Esophagus squamous epithelium (tissue), 5 donors: Measurements from ENCODE around the gene GMIP. TPM values are rescaled to one million over a fixed set of nuclear protein-coding genes. Genes with fewer than 3 reads are reported as not detected.
A peak's percentile ranks its signal among the peaks of the same experiment; 100 is the strongest.

ENCODE experiments used
- DNase-seq: peaks from one replicate; lab custom pipeline; 2025; lab: John Stamatoyannopoulos, UW
- H3K27ac ChIP-seq, 4 donors: fragments of 200-600 bp; sonication (generic); one replicate each; pipeline ENCODE4 v1.5.1; 2016 to 2019; ENCODE audit warnings: mild to moderate bottlenecking in 1 of 4
- H3K27me3 ChIP-seq, 4 donors: fragments of 200-600 bp; sonication (generic); 1 replicate in 3 of 4; 2 replicates in 1 of 4; pipeline versions ENCODE4 v1.5.1 to v1.6.0; 2017 to 2021; ENCODE audit warnings: antibody characterized with exemption in 1 of 4
- H3K36me3 ChIP-seq, 3 donors: fragments of 200-600 bp; sonication (generic); one replicate each; pipeline ENCODE4 v1.5.1; 2016 to 2019
- H3K4me1 ChIP-seq, 3 donors: fragments of 200-600 bp; sonication (generic); one replicate each; pipeline ENCODE4 v1.5.1; 2017 to 2019
- H3K4me3 ChIP-seq, 4 donors: fragments of 200-600 bp; sonication (generic); 1 replicate in 3 of 4; 2 replicates in 1 of 4; pipeline ENCODE4 v1.5.1; 2016 to 2019; ENCODE audit warnings: mild to moderate bottlenecking in 2 of 4, moderate library complexity in 1 of 4
- H3K9me3 ChIP-seq, 3 donors: fragments of 200-600 bp; sonication (generic); one replicate each; pipeline ENCODE4 v1.5.1; 2016 to 2019
- POLR2A ChIP-seq, 4 donors: fragments of 450-650 bp; IDR thresholded peaks; one replicate each; pipeline ENCODE4 v1.6.1; 2017; ENCODE audit warnings: antibody characterized with exemption in 4 of 4, mild to moderate bottlenecking in 4 of 4, moderate library complexity in 3 of 4
- WGBS, 2 donors: methylation state at CpG; one replicate each; pipeline ENCODE4 v1.1.5; 2018; 5-methylcytosine and 5-hydroxymethylcytosine counted together
- intact Hi-C: fragments of 100-400 bp; cut with DNase I; formaldehyde crosslinking; loops from one replicate; pipeline ENCODE4 v1.15.0; 2022
- total RNA-seq, 4 donors: library from RNA; depleted of rRNA; stranded (reverse); fragments of >200 nt; gene quantifications; one replicate each; pipeline ENCODE4 v1.1.0, GENCODE V29; 2016
- TF ChIP-seq, protein P1 (sequence below), 6 experiments: fragments of 450-650 bp in 4 of 6; fragments of 200-600 bp in 2 of 6; sonication (generic) in 2 of 6; IDR thresholded peaks; one replicate each; pipeline ENCODE4 v1.5.1; 2016 to 2019; ENCODE audit warnings: antibody characterized with exemption in 6 of 6, mild to moderate bottlenecking in 4 of 6, moderate library complexity in 4 of 6
- donor health status: DM: yes; HTN: yes; CAD: no.

The GMIP gene
- total RNA-seq, 4 donors from 2014 or later, result 7.0 to 22.8 (median 10.0) TPM

GRCh38 chr19:19642506-19643157 is 825 bp downstream of the GMIP start:
- intact Hi-C loops, result loop anchor here (5.0 kb wide), 1 partner anchor 110 kb away; no protein-coding TSS in a partner anchor
- Histone ChIP-seq H3K27me3 (no peaks in the 10 kb centered on the region), H3K36me3 (peaks cover 27 to 67% (median 27%) of the 10 kb centered on the region in 3 donors), H3K4me3 (peak overlapping the region; percentile 69 to 80 (median 74)), H3K27ac (peak overlapping the region; percentile 74 to 87 (median 82)), H3K9me3 (no peaks in the 10 kb centered on the region), H3K4me1 (peaks cover 5 to 24% (median 8%) of the 10 kb centered on the region in 3 donors)
- 16 to 47% methylated on average over 9 to 13 of the region's 16 CpGs for WGBS, 2 donors
- TF ChIP-seq, protein P1, sequence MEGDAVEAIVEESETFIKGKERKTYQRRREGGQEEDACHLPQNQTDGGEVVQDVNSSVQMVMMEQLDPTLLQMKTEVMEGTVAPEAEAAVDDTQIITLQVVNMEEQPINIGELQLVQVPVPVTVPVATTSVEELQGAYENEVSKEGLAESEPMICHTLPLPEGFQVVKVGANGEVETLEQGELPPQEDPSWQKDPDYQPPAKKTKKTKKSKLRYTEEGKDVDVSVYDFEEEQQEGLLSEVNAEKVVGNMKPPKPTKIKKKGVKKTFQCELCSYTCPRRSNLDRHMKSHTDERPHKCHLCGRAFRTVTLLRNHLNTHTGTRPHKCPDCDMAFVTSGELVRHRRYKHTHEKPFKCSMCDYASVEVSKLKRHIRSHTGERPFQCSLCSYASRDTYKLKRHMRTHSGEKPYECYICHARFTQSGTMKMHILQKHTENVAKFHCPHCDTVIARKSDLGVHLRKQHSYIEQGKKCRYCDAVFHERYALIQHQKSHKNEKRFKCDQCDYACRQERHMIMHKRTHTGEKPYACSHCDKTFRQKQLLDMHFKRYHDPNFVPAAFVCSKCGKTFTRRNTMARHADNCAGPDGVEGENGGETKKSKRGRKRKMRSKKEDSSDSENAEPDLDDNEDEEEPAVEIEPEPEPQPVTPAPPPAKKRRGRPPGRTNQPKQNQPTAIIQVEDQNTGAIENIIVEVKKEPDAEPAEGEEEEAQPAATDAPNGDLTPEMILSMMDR (IDR thresholded peaks at IDR 0.05), result no peak
- TF ChIP-seq POLR2A (IDR thresholded peaks at IDR 0.05), result no peak
- DNase-seq, result no peak

DNA sequence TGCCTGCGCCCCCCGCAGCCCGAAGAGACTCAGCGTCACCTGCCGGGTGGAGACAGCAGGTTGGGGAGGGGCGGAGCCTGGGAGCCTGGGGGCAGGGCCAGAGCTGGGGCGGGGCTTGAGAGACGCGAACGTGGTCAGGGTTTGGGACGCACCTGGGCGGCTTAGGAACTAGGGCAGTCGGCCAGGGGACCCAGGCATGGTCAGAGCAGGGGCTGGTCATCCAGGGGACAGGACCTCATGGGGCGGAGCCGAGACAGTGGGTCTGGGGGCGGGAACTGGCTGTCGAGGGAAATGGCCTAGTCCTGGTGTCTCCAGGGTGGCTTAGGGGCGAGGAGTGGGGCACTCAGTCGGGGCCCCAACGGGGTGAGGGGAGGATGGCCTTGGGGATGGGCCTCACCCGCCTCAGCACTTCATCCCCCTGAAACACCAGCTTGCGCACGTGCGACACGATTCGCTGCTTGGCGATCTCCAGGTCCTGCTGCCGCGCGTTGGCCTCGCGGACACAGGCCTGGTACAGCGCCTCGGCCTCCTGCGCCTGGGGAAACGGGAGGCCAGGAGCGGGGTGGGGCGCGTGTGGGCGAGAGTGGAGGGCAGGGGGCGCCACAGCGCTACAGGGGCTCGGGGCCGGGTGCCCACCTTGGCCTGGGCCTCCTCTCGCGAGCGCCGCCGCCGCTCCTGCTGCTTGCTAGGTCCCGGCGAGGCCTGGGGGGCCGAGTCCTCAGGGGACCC is 5.8 kb downstream of the GMIP start:
- Histone ChIP-seq H3K27me3 (no peaks in the 10 kb centered on the region), H3K4me1 (peaks cover 0 to 11% (median 5%) of the 10 kb centered on the region in 3 donors), H3K36me3 (peaks cover 6 to 81% (median 21%) of the 10 kb centered on the region in 3 donors), H3K4me3 (no peak overlapping the region), H3K27ac (no peak overlapping the region), H3K9me3 (no peaks in the 10 kb centered on the region)
- intact Hi-C loops, result no loop called here
- DNase-seq, result no peak
- no peak for TF ChIP-seq POLR2A (IDR thresholded peaks at IDR 0.05)
- TF ChIP-seq, protein P1 (IDR thresholded peaks at IDR 0.05), result no peak
- WGBS, 2 donors, result 40 to 91% methylated on average over 1 to 23 of the region's 53 CpGs

DNA sequence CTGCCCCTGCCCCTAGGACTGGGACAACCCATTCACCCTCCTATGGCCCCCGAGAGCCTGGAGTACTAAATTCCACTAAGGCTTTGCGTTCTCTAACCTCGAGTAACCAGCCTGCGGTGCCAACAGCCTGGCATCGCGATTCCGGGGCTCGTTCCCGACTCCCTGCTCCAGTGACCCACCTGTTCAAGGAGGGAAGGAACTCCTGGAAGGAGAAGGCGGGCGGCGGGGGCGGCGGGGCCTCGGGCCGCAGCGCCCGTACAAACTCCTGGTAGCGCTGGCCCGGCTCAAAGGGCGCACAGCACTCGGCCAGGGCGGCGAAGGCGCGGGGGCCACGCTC is 6.3 kb downstream of the GMIP start:
- no peaks in the 10 kb centered on the region for H3K27me3 ChIP-seq
- 74% methylated on average over 9 of the region's 27 CpGs; no CpG with 5 or more reads in 1 of the 2 donors for WGBS, 2 donors
- intact Hi-C loops, result no loop called here
- no peak for TF ChIP-seq POLR2A (IDR thresholded peaks at IDR 0.05)
- TF ChIP-seq, protein P1 (IDR thresholded peaks at IDR 0.05), result no peak
- no peaks in the 10 kb centered on the region for H3K9me3 ChIP-seq
- H3K36me3 ChIP-seq, result peaks cover 6 to 86% (median 21%) of the 10 kb centered on the region in 3 donors
- DNase-seq, result no peak
- H3K4me3 ChIP-seq, result no peak overlapping the region
- no peak overlapping the region for H3K27ac ChIP-seq
- peaks cover 0 to 5% (median 0%) of the 10 kb centered on the region in 3 donors for H3K4me1 ChIP-seq

DNA sequence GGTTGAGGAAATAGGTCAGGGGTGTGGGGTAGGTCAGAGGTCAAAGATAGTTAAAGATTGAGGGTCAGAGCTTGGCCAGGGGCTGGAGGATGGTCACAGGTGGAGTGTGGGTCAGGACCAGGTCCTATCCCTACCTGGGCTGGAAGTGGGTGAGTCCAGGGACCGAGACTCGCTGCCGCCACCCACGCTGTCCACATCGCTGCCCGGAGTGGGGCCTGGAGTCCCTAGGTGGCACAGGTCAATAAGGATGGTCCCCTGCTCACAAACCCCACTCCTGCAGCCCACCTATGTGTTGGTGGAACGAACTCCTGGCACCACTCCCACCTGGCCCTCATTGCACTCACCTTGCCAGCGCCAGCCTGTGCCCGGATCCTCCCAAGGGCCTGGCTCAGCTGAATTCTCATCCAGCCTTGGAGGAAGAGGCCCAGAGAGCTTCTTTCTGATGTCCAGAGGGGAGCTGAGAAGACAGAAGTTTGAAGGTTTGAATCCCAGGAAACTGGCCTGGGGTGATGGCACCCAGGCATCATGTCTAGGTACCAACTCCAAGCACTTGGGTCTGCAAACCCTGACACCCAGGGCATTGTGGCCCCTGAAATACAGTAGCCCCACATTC is 6.8 kb downstream of the GMIP start:
- intact Hi-C loops, result no loop called here
- H3K9me3 ChIP-seq, result no peaks in the 10 kb centered on the region

More for the DNA sequence above, 6.8 kb downstream of the GMIP start:
- WGBS, 2 donors, result 92 to 96% methylated on average over 4 to 6 of the region's 9 CpGs
- Histone ChIP-seq H3K4me3 (no peak overlapping the region), H3K27me3 (no peaks in the 10 kb centered on the region), H3K36me3 (peaks cover 6 to 89% (median 21%) of the 10 kb centered on the region in 3 donors), H3K27ac (no peak overlapping the region), H3K4me1 (peaks cover 0 to under 1% (median 0%) of the 10 kb centered on the region in 3 donors)
- TF ChIP-seq, protein P1 (IDR thresholded peaks at IDR 0.05), result no peak
- no peak for TF ChIP-seq POLR2A (IDR thresholded peaks at IDR 0.05)
- DNase-seq, result no peak
